Measurements from ENCODE around the gene FABP3.

FABP3 gene

DNA sequence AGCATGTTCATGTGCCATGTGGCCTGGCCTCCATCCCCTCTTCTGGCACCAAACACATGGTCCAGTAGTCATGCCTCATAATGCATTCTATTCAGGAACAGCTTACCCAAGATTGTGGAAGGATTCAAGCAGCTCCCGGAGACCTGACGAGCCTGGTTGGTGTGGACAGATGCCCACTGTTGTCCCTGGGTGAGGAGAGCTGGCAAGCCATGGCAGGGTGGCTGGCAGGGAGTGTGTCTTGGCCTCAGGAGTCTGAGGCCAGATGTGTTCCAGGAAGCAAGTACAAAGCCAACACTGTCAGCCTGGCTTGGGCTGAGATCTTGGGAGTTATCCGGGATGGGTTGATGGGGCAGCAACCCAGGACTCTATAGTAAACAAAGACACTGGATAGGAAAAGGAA, 7.3 kb upstream of the FABP3 start:
- TF ChIP-seq, protein P1, sequence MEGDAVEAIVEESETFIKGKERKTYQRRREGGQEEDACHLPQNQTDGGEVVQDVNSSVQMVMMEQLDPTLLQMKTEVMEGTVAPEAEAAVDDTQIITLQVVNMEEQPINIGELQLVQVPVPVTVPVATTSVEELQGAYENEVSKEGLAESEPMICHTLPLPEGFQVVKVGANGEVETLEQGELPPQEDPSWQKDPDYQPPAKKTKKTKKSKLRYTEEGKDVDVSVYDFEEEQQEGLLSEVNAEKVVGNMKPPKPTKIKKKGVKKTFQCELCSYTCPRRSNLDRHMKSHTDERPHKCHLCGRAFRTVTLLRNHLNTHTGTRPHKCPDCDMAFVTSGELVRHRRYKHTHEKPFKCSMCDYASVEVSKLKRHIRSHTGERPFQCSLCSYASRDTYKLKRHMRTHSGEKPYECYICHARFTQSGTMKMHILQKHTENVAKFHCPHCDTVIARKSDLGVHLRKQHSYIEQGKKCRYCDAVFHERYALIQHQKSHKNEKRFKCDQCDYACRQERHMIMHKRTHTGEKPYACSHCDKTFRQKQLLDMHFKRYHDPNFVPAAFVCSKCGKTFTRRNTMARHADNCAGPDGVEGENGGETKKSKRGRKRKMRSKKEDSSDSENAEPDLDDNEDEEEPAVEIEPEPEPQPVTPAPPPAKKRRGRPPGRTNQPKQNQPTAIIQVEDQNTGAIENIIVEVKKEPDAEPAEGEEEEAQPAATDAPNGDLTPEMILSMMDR (conservative IDR thresholded peaks at IDR 0.05; ENCODE audit: control insufficient read depth, insufficient read depth, low read depth, low read length), result no peak
- no peak for DNase-seq (ENCODE audit: low read depth)
- H3K4me3 ChIP-seq (ENCODE audit: control insufficient read depth, low read depth, low read length), result no peak overlapping the region

DNA sequence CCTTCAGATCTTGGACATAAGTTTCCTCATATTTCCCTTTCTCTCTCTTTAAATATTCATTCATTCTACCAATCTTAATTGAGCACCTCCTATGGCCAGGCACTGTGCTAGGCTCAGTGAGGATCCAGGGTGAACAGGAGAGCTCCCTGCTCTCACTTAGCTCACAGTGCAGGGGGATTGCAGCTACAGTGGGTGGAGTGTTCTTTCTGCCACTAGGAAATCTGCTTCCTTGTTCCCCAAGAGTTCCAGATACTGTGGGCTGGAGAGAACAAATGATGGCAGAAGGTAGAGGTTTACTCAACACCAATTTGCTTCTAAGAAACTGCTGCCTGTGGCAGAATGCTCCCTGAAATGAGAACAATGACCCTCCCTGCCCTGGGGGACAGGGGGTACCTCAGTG, 5.1 kb upstream of the FABP3 start:
- H3K4me3 ChIP-seq (ENCODE audit: control insufficient read depth, low read depth, low read length), result no peak overlapping the region
- no peak for DNase-seq (ENCODE audit: low read depth)
- TF ChIP-seq, protein P1 (conservative IDR thresholded peaks at IDR 0.05; ENCODE audit: control insufficient read depth, insufficient read depth, low read depth, low read length), result no peak

DNA sequence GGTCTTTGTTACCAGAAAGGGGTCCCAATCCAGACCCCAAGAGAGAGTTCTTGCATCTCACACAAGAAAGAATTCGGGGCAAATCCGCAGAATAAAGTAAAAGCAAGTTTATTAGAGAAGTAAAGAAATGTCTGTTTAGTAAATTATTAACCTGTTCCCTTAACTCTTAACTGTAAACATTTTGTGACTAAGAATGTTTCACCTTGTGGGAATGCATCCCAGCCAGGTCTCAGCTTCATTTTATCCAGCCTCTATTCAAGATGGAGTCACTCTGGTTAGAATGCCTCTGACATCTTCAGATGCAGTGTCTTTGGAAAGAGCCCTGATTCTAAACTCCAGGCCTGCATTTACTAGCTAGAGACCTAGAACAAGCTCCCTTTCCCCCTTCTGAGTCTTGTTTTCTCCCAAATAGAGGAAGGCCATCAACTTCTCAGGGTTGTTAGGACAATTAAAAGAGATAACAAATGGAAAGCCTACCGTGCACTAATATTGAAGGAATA, 4.5 kb upstream of the FABP3 start:
- no peak overlapping the region for H3K4me3 ChIP-seq (ENCODE audit: control insufficient read depth, low read depth, low read length)
- TF ChIP-seq, protein P1 (conservative IDR thresholded peaks at IDR 0.05; ENCODE audit: control insufficient read depth, insufficient read depth, low read depth, low read length), result no peak
- no peak for DNase-seq (ENCODE audit: low read depth)

DNA sequence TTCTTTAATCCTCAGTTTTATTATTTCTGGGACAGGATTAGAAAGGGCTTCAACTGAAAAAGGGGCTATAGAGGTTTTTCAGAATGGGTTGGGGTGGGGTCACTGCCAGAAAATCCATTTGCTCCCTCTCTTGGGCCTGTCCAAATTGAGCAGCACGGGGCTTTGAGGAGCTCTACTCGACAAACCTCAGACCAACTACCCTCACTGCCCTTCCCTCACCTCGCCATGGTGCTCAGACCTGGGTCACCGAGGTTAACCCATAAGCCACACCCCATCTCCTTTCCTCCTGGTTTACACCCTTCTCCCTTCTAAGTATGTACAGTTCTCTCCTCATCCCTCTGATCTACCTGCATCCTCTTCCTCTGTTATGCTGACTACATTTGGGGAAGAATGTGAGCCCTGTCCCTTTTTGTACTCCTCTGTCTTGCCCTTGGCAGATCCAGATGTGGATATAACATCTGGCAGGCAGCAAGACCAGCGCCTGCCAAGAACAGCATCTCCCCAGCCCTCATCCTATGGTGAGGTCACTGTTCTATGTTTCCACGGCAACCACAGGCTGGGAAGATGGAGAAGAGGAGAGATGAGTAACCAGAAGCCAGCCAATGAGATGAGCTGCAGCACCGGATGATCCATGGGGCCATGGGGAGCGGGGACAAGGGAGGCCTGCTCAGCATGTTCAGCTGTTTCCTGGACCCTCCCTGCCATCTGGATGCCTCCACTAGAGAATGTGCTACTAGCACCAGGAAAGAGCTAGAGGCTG, 3.7 kb upstream of the FABP3 start:
- TF ChIP-seq, protein P1 (conservative IDR thresholded peaks at IDR 0.05; ENCODE audit: control insufficient read depth, insufficient read depth, low read depth, low read length), result no peak
- H3K4me3 ChIP-seq (ENCODE audit: control insufficient read depth, low read depth, low read length), result no peak overlapping the region
- peak; percentile 99 for DNase-seq (ENCODE audit: low read depth)

DNA sequence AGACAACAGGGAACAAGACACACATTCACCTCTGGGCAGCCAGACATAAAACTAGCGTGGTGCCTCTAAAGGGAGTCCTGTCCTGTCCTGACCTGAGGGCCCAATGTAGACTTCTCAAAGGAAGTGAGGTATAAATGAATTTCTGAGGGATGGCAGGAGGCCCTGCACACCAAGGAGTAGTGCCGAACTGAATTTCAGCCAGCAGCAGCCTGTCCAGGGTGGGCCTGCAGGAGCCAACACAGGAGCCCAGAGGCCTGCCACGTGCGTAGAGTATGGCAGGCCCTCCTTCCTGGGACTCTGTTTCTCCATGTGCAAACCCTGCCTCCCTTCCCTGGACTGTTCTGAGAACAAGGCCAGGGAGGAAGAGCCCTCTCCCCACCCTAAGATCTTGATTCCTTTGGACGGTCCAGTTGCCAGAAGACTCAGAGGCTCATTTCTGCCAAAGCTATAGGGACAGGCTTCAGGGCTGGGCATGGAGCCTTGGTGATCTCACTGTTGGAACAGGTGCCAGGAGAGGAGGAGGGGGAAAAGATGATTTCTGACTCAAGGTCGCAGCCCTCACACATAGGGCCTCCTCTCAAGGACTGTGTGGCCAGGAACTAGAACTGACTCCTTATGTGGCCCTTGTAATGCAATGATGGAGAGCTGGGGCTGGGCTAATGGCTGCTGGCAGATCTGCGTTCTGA, 1.8 kb upstream of the FABP3 start:
- TF ChIP-seq, protein P1 (conservative IDR thresholded peaks at IDR 0.05; ENCODE audit: control insufficient read depth, insufficient read depth, low read depth, low read length), result no peak
- no peak overlapping the region for H3K4me3 ChIP-seq (ENCODE audit: control insufficient read depth, low read depth, low read length)
- DNase-seq (ENCODE audit: low read depth), result peak; percentile 92

DNA sequence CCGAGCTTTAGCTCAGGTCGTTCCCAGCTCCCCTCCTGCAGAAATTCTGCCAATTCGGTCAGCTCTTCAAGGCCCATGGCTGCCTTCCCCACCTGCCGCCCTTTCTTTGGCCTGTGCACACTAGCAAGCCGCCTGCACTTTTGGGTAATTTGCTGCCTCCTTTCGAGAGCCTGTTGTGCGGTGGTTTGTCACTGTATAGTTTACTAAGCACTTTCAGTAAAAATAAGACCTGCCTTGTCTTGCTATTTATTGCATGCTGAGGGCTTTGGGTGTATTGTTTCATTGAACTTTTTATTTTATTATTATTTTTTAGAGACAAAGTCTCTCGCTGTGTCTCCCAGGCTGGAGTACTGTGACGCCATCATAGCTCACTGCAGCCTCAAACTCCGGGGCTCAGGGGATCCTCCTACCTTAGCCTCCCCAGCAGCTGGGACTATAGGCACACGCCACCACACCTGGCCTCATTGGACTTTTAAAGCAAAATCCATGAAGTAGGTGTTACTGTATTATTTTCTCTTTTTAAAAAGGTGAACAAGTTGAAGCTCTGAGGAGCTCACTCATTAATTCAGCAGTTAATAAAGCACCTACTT, 1.1 kb upstream of the FABP3 start:
- TF ChIP-seq, protein P1 (conservative IDR thresholded peaks at IDR 0.05; ENCODE audit: control insufficient read depth, insufficient read depth, low read depth, low read length), result no peak
- DNase-seq (ENCODE audit: low read depth), result no peak
- no peak overlapping the region for H3K4me3 ChIP-seq (ENCODE audit: control insufficient read depth, low read depth, low read length)
